Ureter (tissue), 1 donor: ENCODE data around the gene LNPEP. TPM values are rescaled to one million over a fixed set of nuclear protein-coding genes. Genes with fewer than 3 reads are reported as not detected.
A peak's percentile ranks its signal among the peaks of the same experiment; 100 is the strongest.
"Not testable (repeated sequence)": the region's sequence is repeated elsewhere in the genome, so short reads cannot be mapped to it uniquely, and the experiment has no call there.

Experiments
- DNase-seq: peaks from one replicate; pipeline ENCODE4 v3.0.0-alpha.2; 2020; ENCODE audit warnings: low spot score
- total RNA-seq: library from RNA; stranded (reverse); gene quantifications from one replicate; pipeline ENCODE4 v1.2.4, GENCODE V29; 2023
- donor health status: DM: yes; HTN: yes; CAD: no.

LNPEP gene
- total RNA-seq, 1 donor from 2014 or later: 56.3 TPM

DNA sequence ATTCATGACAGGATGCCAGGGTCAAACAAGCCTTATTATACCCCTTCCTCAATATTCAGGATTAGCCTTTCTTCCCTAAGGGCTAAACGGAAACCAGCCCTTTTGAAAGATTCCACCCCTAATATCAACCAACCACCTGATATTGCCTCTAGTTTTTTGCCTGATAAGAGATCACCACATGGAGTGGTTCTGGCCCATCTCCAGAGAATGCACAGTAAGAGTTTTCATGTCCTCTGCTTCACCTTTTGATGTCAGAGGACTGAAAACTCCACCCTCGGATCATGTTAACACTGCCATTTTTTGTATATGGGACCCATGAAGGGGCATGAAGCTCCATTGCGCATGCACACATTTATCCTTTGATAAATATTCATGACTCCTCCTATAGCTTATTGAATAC, 5.8 kb upstream of the LNPEP start:
- DNase-seq: no peak

DNA sequence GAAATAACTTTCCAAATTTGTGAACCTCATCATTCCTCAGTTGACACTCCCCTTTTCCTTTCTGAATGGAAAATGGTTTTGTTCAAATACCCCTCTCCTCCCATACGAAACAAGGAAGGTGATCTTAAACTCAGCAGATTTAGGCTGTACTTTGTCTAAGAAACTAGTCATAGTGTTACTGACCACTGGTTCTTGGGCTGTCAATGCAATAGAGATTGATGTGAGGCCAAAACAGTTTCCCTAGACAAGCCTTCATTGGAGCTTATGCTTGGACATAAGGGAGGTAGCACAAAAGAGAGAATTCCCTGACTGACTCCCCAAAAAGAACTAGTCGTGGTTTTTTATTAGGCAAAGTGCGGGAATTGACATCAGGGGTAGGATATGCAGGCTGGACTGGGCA, 5.3 kb upstream of the LNPEP start:
- no peak for DNase-seq

DNA sequence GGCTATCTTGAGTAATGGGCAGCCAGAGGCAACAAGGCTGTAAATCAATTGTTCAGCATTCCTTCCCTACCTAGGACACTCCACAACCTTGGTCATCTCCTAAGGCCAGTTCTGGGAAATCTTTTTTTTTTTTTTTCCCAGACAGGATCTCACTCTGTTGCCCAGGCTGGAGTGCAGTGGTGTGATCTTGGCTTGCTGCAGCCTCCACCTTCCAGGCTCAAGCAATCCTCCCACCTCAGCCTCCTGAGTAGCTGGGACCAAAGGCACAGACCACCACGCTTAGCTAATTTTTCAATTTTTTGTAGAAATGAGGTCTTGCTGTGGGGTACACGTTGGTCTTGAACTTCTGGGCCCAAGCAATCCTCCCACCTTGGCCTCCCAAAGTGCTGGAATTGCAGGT, 4.8 kb upstream of the LNPEP start:
- not testable (repeated sequence) for DNase-seq

- DNase-seq: no peak
Measured at GRCh38 chr5:96931605-96932004, 4.3 kb upstream of the LNPEP start.

DNA sequence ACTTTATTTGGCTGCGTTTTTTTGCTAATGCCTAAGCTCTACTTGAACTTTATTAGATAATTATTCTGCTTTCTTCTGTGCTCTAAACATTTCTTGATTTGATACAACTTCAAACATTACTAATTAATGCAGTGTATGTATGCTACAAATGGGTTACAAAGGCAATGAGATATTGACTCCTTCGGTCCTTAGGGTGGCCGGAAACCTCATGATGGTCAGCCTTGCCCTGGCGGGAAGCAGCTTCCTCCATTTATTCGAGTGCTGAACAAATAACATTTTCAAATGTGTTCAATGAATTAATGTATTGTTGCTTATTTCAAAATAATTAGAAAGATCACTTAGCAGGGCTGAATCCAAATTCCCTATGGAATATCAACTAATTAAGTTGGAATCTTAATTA, 3.9 kb upstream of the LNPEP start:
- DNase-seq: no peak

- DNase-seq: no peak
Measured at GRCh38 chr5:96933764-96934707, 1.8 kb upstream of the LNPEP start.

DNA sequence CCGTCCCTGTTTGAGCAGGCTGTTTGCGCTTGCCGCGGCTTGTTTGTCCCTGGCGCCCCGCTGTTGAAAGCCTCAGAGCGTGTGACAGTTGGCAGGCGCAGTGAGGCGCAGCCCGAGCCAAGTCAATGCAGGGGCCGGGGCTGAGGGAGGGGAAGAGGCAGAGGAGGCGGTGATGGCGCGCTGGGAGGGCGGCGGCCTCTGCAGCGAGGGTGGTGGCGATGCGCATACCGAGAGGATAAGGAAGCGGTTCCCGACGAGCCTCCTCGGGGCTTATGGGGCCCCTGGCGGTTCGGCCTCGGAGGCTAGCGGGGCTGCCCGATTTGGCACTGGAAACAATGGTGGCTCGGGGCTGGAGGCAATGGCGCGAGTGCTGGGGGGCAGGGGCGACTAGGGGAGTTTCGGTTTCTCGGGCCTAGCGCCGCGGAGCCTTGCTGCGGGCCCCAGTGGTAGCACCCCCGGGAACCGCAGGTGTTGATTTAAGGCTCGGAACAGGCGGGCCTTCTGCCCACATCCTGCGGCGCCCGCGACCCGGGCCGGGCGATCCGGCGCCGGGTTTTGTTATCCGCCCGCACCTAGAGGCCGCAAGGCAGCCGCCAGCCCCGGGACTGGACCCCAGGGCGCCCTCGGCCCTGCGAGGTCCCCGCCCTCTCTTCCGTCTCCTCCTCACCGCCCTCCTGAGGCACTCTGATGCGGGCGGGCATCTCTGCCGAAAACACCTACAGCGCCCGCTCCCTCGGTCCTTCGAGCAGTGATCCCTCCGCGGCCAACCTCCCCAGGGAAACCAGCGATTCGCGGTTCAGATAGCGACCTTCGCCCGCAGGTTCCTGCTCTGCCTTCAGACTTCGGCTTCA, 947 bp upstream of the LNPEP start:
- DNase-seq: peak; percentile 93

DNA sequence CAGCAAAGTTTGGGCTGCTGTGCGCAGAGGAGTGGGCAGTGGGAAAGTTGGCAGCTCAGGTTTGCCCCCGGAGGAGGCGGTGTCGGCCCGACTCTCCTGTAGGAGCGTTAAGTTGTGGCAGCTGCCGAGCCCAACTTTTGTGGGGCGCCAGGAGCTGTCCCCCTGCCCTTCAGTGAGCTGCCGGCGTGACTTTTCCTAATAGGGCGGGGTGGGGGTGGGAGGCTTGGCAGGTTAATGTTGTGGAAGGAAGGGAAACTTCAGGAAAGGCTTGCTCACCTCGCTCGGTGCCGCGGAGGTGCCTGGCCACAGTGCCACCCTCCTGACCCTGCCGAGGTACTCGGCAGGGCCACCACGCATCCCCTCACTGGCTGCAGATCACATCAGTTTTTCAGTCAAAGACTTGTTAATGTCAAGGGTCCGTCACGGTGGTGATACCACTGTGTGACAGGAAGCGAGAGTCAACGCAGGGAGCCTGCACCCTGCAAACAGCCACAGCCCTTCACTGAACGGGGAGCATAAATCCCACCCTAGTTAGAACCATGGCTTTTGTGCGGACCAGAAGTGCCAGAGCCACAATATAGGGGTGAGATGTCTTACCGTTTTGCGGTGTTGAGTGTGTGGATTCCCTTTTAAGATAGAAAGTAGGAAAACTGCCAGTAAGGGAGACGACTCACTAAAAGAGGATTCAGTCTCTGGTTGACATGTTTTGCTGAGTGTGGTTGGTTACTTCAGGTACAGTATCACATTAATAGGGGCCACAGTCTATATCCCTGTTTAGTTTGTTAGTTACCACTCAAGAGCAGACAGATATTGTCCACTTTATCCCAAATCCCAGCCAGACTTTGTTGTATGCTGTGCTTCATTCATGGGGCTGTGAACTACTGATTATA, 796 bp downstream of the LNPEP start:
- DNase-seq: peak; percentile 60

DNA sequence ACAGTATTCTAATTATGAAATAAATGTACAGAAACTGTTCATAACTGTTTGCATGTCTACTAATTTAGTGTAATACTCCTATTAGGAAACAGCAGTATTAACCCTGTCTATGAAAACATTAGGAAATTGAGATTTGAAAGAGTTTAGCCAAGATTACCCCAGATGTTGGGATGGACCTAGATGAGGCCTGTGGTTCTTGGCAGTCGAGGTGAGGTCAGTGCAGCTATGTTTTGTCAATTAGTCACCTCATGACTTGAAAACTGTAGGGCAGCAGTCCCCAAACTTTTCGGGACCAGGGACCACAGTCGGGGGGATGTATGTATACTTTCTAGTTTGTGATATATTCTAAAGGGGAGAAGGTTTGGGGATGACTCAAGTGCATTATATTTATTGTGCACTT, 4.7 kb downstream of the LNPEP start:
- no peak for DNase-seq

GRCh38 chr5:96941140-96941539, 5.3 kb downstream of the LNPEP start:
- DNase-seq: no peak

DNA sequence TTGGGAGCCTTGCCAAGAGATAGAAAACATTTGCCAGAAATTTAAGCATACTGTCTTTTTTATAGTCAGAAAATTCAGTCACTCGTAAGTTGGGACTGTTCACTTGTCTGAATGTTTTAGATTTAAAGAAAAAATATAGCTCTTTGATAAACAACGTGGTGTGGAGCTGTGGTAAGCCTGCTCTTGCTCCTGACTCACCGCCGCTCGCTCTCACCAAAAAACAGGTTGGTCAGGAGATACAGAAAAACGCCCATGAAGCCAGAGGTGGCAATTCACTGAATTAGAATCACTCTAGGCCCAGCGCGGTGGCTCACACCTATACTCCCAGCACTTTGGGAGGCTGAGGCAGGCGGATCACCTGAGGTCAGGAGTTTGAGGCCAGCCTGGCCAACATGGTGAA, 6.2 kb downstream of the LNPEP start:
- DNase-seq: no peak

DNA sequence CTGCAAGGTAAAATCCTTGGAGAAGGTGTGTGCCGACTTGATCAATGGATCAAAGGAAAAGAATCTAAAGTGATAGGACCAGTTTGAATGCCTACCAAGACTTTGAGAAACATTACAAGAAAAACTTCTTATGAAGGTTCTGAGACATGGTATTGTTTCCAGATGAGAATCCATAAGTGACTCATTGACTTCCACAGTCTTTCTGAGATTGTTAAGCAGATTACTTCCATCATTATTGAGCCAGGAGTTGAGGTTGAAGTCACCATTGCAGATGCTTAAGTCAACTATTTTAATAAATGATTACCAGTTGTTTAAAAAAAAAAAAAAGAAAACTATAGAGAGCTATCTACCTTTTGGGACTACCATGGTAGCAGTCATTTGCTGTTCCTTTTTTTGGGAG, 7.0 kb downstream of the LNPEP start:
- DNase-seq: no peak

DNA sequence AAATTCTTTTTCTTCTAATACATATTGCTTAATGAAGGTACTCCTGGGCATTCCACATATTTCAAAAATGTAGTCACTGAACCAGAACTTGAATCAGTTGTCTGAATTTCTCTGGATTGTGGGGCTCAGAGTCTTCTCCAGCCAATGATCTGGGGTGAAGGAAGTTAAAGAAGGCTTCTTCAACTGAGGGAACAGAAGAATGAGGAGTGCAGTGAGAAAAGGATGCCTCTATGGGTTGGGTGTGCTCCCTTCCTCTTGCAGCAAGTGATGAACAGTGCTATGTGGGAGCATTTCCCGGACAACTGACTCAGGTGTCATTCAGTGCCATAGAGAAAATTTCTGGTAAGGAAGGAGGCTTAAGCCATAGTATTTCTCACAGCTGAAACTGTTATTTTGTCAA, 7.9 kb downstream of the LNPEP start:
- no peak for DNase-seq

- no peak for DNase-seq
Measured at GRCh38 chr5:96945144-96945897, 9.4 kb downstream of the LNPEP start.

DNA sequence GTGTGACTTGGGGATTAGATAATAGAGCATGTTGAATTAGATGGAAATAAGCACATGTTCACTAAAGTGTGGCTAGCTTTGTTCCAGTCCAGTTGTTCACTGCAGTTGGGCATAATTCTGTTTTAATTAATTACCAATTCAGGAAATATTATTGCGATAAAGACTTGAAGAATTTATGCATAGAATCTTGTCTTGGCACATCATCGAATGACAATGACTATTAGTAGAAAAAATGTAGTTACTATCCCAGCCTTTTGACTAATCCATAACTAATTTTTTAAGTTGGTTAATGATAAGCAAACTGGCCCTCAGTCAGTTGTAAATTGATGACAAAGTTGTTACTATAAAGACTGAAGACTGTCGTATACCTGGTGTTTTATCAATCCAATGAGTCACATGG, 10.5 kb downstream of the LNPEP start:
- DNase-seq: no peak

- DNase-seq: no peak
Measured at GRCh38 chr5:96952118-96952750, 16.4 kb downstream of the LNPEP start.

DNA sequence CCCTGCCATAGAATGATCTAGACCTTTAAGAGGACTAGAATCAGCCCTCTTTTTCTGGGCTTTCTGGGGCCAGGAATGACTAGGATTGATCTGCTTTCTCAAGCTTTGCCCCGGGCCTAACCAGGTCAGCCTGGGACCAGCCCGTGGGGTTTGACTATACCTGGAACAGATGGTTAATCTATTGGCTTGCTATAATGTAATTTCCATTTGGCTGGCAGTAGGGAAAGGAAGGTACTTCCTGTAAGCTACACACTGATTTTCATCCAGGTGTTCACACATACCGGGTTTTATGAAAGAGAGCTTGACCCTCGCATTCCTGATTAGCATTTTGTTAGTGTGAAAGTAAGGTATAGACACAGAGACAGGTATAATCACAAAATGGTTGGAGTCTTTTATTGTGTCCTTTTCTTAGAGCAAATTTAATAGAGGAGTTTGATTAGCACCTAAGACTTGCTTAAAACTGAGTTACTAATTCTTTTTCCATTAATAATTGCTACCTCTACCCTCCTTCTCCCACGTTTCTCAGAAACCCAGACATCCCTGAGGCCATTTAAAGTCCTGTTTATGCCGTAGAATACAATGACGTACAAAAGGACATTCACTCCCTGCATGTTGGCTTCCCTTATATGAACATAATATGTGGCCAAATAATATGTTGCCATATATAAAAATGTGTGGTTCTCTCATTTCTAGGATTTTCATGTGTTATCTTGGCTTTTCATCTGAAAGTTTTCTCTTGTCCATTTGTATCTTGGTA, 17.3 kb downstream of the LNPEP start:
- DNase-seq: no peak

DNA sequence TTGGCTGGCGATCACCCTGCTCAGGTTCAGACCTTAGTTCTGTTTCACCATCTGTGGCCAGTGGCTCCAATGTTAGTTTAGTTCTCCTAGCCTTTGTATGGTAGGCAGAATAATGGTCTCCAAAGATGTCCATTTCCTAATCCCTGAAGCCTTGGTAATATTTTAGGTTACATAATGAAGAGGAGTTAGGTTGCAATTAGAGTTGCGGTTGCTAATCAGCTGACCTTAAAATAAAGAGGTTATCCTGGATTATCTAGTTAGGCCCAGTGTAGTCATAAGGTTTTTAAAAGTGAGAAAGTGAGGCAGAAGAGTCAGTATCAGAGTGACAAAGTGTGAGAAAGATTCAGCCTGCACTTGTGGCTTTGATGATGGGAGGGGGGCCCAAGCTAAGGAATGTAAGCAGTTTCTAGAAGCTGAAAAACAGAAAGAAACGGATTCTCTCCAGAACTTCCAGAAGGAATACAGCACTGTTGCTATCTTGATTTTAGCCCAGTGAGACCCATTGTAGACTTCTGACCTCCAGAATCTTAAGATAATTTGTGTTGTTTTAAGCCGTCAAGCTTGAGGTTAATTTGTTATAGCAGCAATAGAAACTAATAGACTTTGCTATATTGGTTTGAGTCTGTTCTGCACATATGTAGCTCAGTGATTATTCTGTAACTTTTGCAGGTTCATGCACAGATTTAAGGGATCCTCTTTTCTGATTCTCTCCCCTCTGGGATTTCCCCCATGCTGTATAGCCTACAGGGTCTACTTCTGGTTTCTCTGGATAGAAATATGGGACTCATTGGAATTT, 21.6 kb downstream of the LNPEP start:
- DNase-seq: no peak

- DNase-seq: no peak
Measured at GRCh38 chr5:96958977-96959376, 23.1 kb downstream of the LNPEP start.
